ENCODE data around the gene PHACTR2. TPM values are rescaled to one million over a fixed set of nuclear protein-coding genes. Genes with fewer than 3 reads are reported as not detected.

Gene PHACTR2
- total RNA-seq (2022; extraction: Qiagen RNA extraction; ENCODE audit: low read depth), result 3.8 to 4.8 TPM (median 4.1 TPM) in 5 replicates

GRCh38 chr6:143677891-143678791 lies at the start of gene PHACTR2:
Gene PHACTR2 (plus strand): TSS chr6:143677965. CDS start chr6:143678164, 199 bp downstream.

GRCh38 chr6:143842902-143843676 lies 165.3 kb downstream of the PHACTR2 start, which contains the start of gene LTV1:
Gene LTV1 (plus strand): TSS chr6:143843338. CDS start chr6:143843478, 140 bp downstream.

GRCh38 chr6:143864234-143864633 lies 186.5 kb downstream of the PHACTR2 start, which contains the start of gene ZC2HC1B:
Gene ZC2HC1B (plus strand): TSS chr6:143864474. CDS start chr6:143864540, 66 bp downstream.

Other genes starting within 250 kb of the PHACTR2 start
- gene ADAT2, start 227.3 kb upstream of the PHACTR2 start, total RNA-seq (2022; extraction: Qiagen RNA extraction; ENCODE audit: low read depth), result 2.7 to 4.3 TPM (median 4.1 TPM) in 5 replicates
- gene PEX3, start 227.2 kb upstream of the PHACTR2 start, total RNA-seq (2022; extraction: Qiagen RNA extraction; ENCODE audit: low read depth), result 7.4 to 13.9 TPM (median 12.8 TPM) in 5 replicates
- gene FUCA2, start 166.2 kb upstream of the PHACTR2 start, total RNA-seq (2022; extraction: Qiagen RNA extraction; ENCODE audit: low read depth), result 50.4 to 58.2 TPM (median 56.5 TPM) in 5 replicates
- 32.9 to 38.6 TPM (median 33.9 TPM) in 5 replicates for gene LTV1, start 165.4 kb downstream of the PHACTR2 start, total RNA-seq (2022; extraction: Qiagen RNA extraction; ENCODE audit: low read depth)
- not detected in 5 replicates for gene ZC2HC1B, start 186.5 kb downstream of the PHACTR2 start, total RNA-seq (2022; extraction: Qiagen RNA extraction; ENCODE audit: low read depth)